Measurements from ENCODE around the gene ADAP1. TPM values are rescaled to one million over a fixed set of nuclear protein-coding genes. Genes with fewer than 3 reads are reported as not detected.

The ADAP1 gene
- polyA plus RNA-seq, 1 donor (not counting 4 experiments of a cell fraction or from before 2014, with no cell fraction given) = 4.3 TPM

GRCh38 chr7:935164-935873, 19.2 kb downstream of the ADAP1 start:
- Histone ChIP-seq H3K4me2 (ENCODE audit: control insufficient read depth, extremely low read depth, insufficient read depth, low read depth, low read length) (no peak overlapping the region), H3K36me3 (ENCODE audit: control insufficient read depth in 2 of 2, extremely low read depth in 1 of 2, insufficient read depth in 2 of 2, low read length in 2 of 2) (no peaks in the 10 kb centered on the region), H4K20me1 (ENCODE audit: control insufficient read depth, extremely low read depth, insufficient read depth, low read length) (no peaks in the 10 kb centered on the region), H3K79me2 (ENCODE audit: control insufficient read depth, insufficient read depth, low read length) (no peaks in the 10 kb centered on the region), H3K4me3 (ENCODE audit: control insufficient read depth in 2 of 3, extremely low read depth in 1 of 3, insufficient read depth in 2 of 3, low read depth in 1 of 3, low read length in 3 of 3) (no peak overlapping the region), H3K9me3 (ENCODE audit: control insufficient read depth, low read depth, low read length) (no peaks in the 10 kb centered on the region), H3K9ac (ENCODE audit: control insufficient read depth, extremely low read depth, insufficient read depth, low read length) (no peak overlapping the region), H3K27ac (ENCODE audit: control insufficient read depth, insufficient read depth, low read length) (no peak overlapping the region), H3K4me1 (ENCODE audit: control insufficient read depth, extremely low read depth, insufficient read depth, low read length) (no peaks in the 10 kb centered on the region), H3K27me3 (ENCODE audit: control insufficient read depth, extremely low read depth, insufficient read depth, low read length) (peaks cover 2% of the 10 kb centered on the region), H2AFZ (ENCODE audit: control insufficient read depth, low read length) (no peak overlapping the region), H3K9me1 (ENCODE audit: control insufficient read depth, extremely low read depth, insufficient read depth, low read length) (no peaks in the 10 kb centered on the region)
- dilution Hi-C loops (cut with MboI; ENCODE audit: extremely low pct_ligation_motif_present, low sequenced_read_pairs) = no loop called here
- TF ChIP-seq CTCF (optimal IDR thresholded peaks at IDR 0.05 in 1 of 3, IDR thresholded peaks at IDR 0.05 in 1 of 3, conservative IDR thresholded peaks at IDR 0.05 in 1 of 3; ENCODE audit: extremely low read depth in 1 of 3, insufficient read depth in 2 of 3, low read length in 3 of 3) (no peak), EZH2 (IDR thresholded peaks at IDR 0.05; ENCODE audit: low read length) (no peak)
- no peak for FAIRE-seq
- no peak for DNase-seq (ENCODE audit: low read depth, low spot score)

GRCh38 chr7:934469-935163, 19.9 kb downstream of the ADAP1 start:
- no peak for FAIRE-seq
- H3K4me1 ChIP-seq (ENCODE audit: control insufficient read depth, extremely low read depth, insufficient read depth, low read length) = no peaks in the 10 kb centered on the region

More at GRCh38 chr7:934469-935163, 19.9 kb downstream of the ADAP1 start:
- dilution Hi-C loops (cut with MboI; ENCODE audit: extremely low pct_ligation_motif_present, low sequenced_read_pairs) = no loop called here
- Histone ChIP-seq H3K79me2 (ENCODE audit: control insufficient read depth, insufficient read depth, low read length) (no peaks in the 10 kb centered on the region), H3K4me2 (ENCODE audit: control insufficient read depth, extremely low read depth, insufficient read depth, low read depth, low read length) (no peak overlapping the region), H3K9me3 (ENCODE audit: control insufficient read depth, low read depth, low read length) (no peaks in the 10 kb centered on the region), H2AFZ (ENCODE audit: control insufficient read depth, low read length) (no peak overlapping the region), H3K27me3 (ENCODE audit: control insufficient read depth, extremely low read depth, insufficient read depth, low read length) (no peaks in the 10 kb centered on the region), H3K9me1 (ENCODE audit: control insufficient read depth, extremely low read depth, insufficient read depth, low read length) (no peaks in the 10 kb centered on the region), H3K9ac (ENCODE audit: control insufficient read depth, extremely low read depth, insufficient read depth, low read length) (no peak overlapping the region), H3K36me3 (ENCODE audit: control insufficient read depth in 2 of 2, extremely low read depth in 1 of 2, insufficient read depth in 2 of 2, low read length in 2 of 2) (no peaks in the 10 kb centered on the region), H4K20me1 (ENCODE audit: control insufficient read depth, extremely low read depth, insufficient read depth, low read length) (no peaks in the 10 kb centered on the region), H3K27ac (ENCODE audit: control insufficient read depth, insufficient read depth, low read length) (no peak overlapping the region), H3K4me3 (ENCODE audit: control insufficient read depth in 2 of 3, extremely low read depth in 1 of 3, insufficient read depth in 2 of 3, low read depth in 1 of 3, low read length in 3 of 3) (no peak overlapping the region)
- no peak for DNase-seq (ENCODE audit: low read depth, low spot score)
- TF ChIP-seq CTCF (optimal IDR thresholded peaks at IDR 0.05 in 1 of 3, IDR thresholded peaks at IDR 0.05 in 1 of 3, conservative IDR thresholded peaks at IDR 0.05 in 1 of 3; ENCODE audit: extremely low read depth in 1 of 3, insufficient read depth in 2 of 3, low read length in 3 of 3) = no peak

Measured in keratinocyte (primary cell).